Measurements from ENCODE around the gene RSPH1.

DNA sequence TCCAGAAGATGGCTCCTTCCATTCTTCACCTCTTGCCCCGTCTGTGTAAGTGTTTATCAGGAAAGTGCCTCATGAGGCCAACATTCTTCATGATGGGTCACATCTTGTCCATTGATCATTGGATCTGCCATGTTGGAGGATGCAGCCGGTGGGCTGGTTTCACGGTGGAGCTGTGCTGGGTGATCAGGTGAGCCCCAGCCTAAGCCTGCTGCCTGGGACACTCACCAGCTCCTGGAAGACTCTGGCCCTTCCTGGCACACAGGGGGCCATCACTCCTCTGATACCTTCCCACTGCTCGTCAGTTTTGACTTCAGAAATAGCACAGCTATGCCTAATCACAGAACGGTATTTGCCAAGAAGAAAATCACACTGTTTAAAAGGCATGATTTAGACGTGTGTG is 54.1 kb downstream of the RSPH1 start:
- TF ChIP-seq, protein P1, sequence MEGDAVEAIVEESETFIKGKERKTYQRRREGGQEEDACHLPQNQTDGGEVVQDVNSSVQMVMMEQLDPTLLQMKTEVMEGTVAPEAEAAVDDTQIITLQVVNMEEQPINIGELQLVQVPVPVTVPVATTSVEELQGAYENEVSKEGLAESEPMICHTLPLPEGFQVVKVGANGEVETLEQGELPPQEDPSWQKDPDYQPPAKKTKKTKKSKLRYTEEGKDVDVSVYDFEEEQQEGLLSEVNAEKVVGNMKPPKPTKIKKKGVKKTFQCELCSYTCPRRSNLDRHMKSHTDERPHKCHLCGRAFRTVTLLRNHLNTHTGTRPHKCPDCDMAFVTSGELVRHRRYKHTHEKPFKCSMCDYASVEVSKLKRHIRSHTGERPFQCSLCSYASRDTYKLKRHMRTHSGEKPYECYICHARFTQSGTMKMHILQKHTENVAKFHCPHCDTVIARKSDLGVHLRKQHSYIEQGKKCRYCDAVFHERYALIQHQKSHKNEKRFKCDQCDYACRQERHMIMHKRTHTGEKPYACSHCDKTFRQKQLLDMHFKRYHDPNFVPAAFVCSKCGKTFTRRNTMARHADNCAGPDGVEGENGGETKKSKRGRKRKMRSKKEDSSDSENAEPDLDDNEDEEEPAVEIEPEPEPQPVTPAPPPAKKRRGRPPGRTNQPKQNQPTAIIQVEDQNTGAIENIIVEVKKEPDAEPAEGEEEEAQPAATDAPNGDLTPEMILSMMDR (conservative IDR thresholded peaks at IDR 0.05; ENCODE audit: low read length), result no peak
- no peak for TF ChIP-seq EZH2phosphoT487 (IDR thresholded peaks at IDR 0.05; ENCODE audit: borderline replicate concordance)
